Stimulated activated CD8-positive, alpha-beta memory T cell treated with anti-CD3 and anti-CD28 coated beads, Interleukin-4, amount 100 ng/mL, for 24 hours (primary cell): ENCODE data around the gene DRGX.

Experiments
- DNase-seq: peaks from one replicate; pipeline ENCODE4 v3.0.0-alpha.2; 2020; ENCODE audit warnings: low read depth

Gene DRGX

DNA sequence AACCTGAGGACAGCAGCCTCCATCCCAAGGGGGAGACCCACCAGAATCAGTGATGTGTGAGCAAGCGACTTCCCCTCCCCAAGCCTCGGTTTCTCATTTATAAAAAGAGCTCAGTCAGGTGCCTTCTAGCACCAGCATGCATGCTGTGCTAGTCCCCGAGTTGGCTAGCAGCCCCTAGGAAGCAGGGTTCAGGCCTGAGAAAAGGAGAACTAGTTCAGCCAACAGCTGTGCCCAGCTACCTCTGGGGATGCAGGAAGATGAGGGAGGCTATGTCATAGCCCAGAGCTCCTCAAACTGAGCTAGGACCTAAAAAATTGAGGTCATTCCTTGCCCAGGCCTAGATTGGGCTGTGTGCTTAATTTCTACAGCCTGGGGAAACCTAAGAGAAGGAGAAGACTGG, 13.7 kb downstream of the DRGX start:
- DNase-seq = no peak

DNA sequence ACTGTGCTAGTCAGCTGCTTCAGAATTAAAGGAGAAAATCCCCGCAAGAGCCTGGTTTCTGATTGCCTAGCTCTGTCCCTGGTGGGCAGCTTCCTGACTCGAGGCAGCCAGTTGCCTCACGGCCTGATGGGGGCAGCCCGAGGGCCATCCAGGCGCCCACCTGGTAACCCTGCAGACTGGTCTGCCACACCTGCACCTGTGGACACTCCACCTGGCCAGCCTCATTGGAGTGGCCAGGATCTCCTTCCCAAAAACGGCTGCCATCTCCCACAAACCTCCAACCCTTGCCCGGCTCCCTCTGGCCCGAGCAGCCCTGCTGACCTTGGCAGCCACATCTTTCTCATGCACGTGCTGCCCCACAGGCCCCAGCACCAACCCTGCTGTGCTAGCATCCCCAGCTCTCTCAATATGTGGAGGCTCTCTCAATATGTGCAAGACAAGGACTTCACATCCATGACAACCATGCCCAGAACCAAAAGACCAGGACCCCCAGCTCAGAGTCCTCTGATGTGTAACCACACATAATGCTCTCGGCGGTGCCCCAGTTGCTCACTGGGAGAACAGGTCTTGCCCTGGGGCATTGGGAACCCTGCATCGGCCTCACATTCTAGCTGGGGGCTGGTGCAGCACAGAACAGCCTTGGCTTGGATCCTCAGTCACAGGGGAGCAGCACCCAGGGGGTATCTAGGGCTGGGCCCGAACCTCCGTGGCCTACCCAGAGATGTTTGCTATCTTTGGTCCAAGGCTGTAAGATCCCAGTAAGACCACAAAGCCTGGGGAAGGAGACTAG, 14.6 kb downstream of the DRGX start:
- no peak for DNase-seq

DNA sequence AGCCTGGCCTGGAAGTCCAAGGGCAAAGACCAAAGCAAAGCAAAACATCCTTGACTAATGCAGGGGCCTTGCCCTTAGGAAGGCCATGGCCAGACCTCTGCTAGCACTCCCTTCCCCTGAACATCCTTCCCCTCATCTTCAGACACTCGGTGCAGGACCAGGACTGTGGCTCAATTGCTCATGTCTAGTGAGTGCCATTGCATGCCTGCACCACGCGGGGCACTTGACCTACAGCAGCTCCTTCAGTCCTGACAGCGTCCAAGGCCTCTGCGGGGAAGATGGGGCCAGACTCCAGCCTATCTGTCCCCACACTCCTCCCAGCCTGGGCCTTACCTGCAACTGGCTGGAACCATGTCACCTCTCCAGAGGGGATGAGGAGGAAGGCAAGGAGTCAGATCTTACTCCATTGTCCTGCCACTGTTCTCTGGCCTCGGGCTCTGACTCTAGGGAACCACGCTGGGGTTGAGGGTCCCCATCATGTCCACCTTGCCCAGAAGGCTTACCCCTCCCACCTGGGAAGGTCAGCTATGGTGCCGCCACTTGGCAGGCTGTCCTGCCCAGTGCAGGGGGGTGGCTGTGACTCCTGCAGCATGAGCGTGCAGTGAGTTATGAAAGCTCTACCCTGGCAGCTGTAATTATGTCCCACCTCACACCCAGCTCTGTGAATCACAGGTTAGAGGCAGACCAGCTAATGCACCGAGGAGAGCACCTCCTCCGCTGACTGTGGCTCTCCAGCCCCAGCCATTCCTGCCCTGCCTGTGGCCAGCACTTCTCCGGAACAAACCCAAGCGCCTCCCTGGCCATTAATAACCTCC, 16.1 kb downstream of the DRGX start:
- DNase-seq = no peak

DNA sequence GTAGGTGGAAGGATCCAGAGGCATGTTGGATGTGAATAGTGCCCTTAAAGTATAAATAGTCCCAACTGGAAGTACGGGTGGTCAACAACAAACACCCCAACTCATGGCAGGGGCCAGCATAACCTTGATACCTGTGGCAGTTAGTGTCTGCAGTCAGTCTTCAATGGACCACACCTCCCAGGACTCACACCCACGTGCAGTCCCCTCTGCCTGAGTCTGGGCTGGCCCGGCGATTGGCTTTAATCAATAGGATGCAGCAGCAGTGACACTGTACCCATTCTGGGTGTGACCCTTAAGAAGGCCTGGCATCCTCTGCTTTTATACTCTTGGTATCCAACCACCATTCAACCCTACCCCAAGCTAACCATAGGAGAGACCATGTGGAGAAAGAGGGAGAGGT, 18.6 kb downstream of the DRGX start:
- DNase-seq = no peak

DNA sequence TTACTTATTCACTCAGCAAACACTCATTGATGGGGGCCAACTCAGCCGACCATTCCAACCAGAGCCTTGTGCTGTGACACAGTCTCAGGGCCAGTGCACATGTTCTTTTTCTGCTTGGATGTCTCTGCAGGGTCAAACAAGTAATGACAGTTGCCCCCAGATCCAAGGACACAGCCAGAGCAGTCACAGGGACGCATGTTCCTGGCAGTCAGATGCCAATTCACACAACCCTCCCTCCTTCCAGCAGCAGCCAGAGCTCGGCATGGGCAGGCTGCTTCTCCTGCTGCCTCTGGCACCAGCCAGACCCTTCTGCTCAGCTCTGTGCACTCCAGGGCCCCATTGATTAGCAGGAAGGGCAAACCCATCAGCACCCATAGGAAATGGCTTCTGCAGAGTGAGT, 20.3 kb downstream of the DRGX start:
- DNase-seq = no peak

DNA sequence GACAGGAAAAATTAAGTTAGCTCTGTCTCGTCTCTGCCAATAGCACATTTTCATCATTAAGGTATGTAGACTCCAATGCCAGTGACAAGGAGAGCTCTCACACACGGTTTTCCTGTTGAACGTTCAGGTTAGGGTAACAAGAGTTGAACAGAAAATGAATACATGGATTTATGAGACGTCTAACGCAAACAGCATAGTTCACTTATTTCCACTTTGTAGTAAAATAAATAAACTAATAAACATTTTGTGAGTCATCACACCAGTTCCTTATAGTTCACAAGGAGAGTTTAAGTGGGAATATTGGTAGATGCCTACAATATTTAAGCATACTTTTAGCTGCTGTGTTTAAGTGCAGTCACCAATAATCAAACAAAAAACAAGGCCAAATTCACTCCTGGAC, 21.1 kb downstream of the DRGX start:
- DNase-seq = no peak

DNA sequence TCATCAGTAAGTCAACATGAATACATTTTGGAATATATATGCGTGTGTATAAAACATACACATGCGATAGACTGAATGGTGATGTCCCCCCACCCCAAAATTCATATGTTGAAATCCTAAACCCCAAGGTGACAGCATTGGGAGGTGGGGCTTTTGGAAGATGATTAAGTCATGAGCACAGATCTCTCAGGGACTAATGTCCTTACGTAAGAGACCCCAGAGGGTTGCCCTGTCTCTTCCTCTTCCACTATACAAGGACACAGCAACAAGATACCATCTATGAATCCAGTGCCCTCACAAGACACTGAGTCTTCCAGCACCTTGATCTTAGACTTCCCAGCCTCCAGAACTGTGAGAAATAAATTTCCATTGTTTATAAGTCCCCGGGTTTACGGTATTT, 22.5 kb downstream of the DRGX start:
- no peak for DNase-seq

DNA sequence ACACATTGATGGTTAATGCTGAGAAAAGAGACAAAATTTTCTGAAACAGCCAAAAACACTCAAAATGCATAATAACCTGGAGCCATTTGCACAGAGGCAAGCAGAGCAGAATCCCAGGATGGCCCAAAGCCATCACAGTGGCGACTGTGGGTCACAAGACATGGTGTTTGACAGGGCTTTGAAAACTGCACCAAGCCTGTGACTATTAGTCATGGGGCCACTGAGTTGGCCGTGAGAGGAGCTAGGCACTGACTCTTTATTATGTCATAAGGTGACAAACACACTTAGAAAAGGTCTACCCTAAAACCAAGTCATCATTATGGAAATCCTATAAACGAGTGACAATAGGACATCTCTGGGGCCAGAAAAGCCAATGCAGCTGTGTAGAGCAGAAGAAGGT, 23.9 kb downstream of the DRGX start:
- no peak for DNase-seq

DNA sequence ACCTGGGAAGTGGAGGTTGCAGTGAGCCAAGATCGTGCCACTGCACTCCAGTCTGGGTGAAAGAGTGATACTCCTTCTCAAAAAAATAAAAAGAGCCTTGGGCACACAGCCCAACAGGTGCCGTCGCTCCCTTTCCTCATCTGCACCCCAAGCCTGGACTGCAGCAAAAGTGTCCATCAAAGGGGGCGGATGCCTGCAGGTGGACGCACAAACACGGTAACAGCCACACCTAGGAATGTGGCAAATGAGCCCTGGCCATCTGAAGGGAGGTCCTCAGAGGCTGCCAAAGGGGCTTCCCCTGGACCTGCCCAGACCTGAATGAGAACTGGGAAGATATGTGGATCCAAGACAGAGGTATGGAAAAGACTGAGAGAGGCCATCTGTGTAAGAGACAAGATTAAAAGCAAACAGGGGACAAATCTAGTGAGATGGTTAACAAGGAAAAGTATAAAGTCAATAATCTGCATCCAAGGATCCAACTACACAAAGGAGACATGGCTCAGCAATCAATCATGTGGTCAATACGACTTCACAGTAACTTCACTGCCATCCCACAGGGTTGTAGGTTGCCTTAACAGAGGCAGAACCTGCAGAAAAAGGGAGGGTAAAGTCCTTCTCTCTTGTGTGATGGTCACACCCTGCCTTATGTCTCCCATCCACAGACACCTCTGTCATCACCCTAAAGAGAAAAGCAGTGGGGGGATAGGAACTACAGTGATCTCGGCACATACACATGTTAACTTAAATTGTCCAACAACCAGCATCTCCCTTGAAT, 25.4 kb downstream of the DRGX start:
- DNase-seq = no peak

DNA sequence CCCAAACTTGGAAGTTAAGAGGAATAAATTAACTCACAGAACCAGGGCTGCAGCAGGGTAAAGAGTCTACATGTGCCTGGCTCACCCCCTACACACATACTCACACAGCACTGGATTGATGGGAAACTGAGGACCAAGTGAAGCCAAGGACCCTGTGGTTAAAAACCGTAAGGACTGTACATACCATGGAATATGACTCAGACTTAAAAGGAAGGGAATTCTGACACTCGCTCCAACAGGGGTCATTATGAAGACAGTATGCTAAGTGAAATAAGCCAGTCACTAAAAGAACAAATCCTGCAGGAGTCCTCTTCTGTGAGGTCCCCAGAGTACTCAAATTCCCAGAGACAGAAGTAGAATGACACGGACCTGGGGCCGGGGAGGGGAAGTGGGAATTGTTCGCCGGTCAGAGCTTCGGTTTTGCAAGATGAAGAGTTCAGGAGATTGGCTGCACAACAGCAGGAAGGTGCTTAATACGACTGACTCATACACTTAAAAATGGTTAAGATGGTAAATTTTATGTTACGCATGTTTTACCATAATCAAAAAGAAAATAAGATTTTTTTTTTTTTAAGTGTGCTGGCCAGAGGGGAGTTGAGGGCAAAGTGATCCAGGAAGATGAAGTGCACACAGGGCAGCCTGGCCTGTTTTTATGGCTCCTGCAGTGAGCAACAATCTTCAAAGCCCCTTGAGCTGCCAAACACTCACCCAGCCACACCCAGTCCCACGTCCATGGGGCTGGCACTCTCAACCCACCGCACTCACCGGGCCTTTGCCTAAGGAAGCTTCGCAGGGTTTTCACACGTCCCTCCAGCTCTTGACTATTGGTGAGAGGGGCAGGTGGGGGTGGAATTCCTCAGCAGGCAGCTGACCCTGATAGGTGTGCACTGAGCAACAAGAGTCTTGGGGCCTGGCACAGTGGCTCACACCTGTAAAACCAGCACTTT, 26.4 kb downstream of the DRGX start:
- no peak for DNase-seq

DNA sequence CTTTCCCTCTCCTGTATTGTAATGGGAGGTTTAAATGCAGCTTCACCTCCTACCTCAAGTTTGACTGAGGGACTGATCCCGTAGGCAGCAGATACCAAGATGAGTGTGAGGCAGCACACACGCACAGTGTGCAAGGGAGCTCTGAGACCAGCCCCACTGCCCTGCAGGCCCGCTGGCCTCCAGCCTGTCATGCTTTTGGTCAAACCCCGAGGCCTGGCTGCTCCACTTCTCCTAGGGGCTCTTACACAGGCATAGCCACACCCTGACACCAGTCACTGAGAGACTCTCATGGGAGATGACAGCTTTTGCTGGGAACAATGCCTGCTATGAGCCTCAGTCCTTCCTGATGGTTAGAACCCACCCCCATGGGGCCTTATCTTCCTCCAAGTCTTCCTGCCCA, 27.6 kb downstream of the DRGX start:
- DNase-seq = no peak

DNA sequence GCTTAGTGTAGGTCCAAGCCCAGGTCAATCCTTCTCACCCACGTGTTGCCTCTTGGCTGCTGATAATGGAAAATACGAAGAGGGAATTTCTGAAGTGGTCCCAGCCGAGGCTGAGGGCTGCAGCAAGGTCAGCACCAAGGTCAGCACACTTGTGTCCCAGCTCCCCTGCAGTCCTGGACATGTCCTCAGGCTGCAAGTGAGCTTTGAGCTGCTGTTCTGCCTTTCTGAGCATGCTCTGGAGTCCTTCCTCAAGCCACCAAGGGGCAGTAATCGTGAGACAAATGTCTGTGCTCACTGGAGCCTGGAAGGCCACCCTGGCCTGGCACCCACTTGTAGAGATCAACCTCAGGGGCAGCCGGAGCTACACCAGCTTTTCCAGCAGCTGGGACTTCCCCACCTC, 28.3 kb downstream of the DRGX start:
- no peak for DNase-seq

DNA sequence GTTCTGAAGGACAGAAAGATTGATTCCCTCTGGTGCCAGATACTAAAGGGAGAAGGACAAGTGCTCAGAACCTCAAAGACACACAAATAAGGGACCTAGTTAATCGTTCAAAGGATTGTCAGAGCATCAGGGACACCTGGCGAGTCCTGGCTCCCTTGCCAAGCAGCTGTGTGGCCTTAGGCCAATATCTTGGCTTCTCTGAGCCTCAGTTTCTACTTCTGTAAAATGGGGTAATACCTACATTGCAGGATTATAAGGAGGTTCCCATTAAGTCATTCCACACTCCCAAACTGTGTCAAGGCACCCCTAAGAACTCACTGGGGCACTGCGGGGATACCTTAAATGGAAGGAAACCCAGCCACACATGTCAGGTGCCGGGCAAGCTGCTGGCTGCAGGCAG, 29.4 kb downstream of the DRGX start:
- DNase-seq = no peak

DNA sequence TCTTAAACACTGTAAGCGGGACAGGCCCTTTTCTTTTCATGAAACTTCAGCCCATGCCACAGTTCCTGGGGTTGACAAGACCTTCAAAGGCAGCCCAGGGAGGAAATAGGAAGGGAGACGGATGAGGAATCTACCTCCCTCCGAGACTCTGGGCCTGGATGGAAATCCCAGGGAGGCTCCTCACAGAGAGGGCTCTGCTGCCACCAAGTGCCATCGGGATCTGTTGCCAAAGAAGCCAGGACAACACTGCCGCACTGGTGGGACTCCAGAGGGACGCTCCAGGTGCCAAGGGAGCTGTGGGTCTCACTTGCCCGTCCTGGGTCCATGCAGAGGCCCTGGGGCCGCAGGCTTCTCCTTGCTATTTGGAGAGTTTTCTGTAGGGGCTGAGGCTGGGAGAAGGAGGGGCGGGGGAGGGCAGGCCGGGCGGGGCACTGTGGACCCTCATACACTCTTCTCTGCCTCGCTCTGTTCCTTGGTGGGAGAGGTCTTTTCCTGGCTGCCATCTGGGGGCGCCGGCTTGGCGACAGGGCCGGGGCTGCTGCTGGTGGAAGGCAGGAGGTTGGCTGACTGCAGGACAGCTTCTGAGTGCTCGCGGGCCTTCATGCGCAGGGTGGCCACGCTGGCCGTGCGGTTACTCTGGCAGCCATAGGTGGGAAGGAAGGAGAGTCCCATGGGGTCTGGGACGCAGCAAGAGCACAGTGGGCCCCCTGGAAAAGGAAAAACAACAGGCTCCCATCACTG, 30.0 kb downstream of the DRGX start:
- DNase-seq = no peak

DNA sequence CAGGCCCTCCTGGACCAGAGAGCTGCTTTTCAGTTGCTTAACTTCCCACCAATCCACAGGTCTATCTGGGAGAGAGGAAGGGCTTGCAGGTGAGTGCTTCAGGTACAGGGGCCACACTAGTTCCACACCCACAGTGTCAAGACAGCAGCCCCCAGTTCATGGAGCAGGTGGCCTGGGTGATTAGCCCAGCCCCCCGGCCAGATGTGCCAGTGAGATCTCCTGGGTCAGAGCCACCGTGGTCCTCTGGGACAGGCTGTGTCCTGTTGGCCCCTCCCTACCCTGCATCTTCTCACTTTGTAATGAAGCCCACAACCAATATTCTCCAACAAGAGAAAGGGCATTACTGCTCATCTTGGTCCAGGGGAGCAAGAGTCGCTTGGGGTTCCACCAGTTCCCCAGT, 30.6 kb downstream of the DRGX start:
- DNase-seq = no peak

DNA sequence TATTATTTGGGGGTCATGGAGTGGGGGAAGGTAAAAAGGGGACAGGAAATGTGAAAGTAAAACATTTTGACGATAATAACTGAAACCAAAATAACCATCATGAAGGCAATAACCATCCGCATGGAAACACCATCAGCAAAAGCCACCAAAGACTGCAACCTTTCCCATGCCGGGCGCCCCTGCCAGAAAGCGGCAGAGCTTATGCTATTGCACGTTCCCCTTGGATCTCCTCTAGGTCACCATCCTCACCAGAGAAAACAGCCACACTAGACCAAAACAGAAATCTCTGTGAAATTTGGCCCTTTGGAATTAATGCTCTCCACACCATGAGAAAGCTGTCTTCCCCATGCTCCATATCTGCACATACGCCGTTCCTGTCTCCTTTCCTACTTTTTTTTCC, 31.1 kb downstream of the DRGX start:
- no peak for DNase-seq

DNA sequence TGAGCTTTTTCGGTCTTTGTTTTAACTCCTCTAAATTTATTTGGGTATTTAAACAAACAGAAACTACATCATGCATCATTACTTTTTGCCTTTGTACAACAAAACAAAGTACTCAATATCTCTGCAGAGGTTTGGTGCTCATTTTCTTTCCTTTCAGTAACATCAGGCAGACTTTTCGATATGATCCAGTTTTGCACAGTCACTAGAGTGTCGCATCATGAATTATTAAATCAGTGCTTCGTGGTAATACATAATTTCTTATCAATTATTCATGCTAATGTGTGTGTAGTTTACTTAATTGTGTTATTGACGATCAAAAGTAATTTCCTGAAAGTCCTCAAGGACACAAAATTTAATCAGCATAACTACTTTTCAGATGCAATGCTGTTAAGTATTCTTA, 31.8 kb downstream of the DRGX start:
- no peak for DNase-seq

DNA sequence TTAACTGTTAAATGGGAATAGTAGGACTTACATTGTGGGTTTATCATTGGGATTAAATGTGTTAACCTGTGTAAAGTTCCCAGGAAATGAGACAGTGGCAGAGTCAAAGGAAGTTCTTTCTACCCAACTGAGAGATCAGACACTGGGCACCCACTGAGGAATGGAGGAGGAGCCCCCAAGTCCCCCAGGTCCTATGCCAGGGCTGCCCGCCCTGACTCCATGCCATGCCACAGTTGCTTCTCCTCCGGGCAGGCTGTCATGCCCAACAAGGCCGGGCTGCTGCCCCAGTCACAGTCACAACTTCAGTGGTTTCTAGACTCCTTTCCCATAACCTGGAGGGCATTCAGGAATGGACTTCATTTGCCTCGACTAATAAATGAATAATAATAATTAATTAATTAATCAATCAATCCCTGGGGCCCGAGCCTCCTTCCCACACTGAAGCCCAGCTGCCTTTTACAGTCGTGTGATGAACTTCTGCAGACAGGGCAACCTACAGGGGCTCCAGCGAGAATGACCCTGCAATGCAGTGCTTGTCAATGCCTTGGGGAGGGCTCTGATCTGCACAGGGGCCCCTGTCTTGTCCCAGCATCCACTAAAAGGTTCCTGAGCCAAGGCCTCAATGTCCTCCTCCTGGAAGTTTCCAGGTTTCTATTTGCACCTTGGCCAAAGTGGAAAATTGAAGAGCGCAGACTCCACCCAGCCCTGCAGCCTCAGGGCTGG, 32.4 kb downstream of the DRGX start:
- DNase-seq = no peak

DNA sequence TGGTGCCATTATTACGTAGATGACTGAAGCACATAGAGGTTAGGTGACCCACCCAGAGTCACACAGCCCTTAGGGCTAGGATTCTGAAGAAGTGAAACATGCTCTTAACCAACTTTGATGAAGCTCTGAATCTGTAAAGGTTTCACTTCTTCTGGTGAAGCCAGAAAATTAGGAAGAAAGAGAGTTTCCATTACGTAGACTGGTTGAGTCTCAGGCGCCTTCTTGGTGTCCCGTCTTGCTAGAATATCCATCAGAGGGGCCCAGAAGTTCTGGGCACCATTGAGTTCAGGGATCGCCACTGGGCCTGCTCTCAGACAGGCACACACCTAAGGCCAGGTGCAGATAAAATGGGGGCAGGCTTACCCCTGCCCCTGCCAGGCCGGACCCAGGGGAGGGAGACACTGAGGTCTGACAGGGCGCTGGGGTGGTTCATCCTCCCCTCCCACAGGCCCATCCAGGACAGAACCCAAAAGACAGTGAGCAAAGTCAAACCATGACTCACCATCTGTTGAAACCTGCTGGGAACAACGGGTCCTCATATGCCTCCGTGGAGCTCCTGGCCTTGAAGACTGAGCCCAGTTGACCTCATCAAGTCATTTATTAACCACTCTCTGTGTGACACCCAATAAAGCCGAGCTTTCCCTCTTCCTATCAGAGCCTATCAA, 33.2 kb downstream of the DRGX start:
- DNase-seq = no peak
